Stimulated activated CD8-positive, alpha-beta memory T cell treated with anti-CD3 and anti-CD28 coated beads, Interleukin-15, amount 100 ng/mL, for 4 hours (primary cell): Measurements from ENCODE around the gene CIROP.
"Not testable (repeated sequence)": the region's sequence is repeated elsewhere in the genome, so short reads cannot be mapped to it uniquely, and the experiment has no call there.

ENCODE experiments used
- DNase-seq, 2 donors: peaks; one replicate each; pipeline ENCODE4 v3.0.0-alpha.2; 2020; ENCODE audit warnings: low read depth in 2 of 2

The CIROP gene

DNA sequence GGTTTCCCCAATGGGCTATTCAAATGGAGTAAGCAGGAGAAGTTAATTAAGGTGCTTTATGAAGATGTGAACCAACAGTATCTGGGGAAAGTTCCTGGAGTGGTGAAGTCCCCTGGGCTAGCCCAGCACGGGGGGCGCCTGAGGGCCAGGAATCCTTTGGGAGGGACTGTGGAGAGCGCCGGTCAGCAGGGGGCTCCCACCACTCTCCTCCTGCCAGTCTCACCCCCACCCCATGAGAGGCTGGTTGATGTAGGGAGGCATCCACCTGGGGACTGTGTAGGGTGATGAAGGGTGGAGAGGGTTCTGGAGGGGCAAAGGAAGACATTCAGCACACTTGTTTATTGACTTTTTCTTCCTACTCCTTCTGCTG, 9.9 kb upstream of the CIROP start:
- no peak for DNase-seq

DNA sequence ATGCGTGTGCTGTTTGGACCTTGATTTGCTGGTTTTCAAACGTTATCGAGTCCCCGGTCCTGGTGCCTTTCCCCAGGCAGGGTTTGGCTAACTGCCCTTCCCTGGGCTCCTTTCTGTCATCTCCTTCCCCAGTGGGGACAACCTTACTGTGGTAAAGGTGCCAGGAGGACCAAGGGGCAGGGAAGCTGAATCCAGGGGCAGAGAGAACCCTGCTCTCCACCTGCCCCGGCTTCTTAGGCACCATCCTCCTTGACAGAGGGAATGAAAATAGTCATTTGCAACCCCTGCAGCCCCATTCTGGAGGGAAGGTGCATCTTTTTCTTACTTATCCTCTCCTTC, 9.3 kb upstream of the CIROP start:
- no peak for DNase-seq

DNA sequence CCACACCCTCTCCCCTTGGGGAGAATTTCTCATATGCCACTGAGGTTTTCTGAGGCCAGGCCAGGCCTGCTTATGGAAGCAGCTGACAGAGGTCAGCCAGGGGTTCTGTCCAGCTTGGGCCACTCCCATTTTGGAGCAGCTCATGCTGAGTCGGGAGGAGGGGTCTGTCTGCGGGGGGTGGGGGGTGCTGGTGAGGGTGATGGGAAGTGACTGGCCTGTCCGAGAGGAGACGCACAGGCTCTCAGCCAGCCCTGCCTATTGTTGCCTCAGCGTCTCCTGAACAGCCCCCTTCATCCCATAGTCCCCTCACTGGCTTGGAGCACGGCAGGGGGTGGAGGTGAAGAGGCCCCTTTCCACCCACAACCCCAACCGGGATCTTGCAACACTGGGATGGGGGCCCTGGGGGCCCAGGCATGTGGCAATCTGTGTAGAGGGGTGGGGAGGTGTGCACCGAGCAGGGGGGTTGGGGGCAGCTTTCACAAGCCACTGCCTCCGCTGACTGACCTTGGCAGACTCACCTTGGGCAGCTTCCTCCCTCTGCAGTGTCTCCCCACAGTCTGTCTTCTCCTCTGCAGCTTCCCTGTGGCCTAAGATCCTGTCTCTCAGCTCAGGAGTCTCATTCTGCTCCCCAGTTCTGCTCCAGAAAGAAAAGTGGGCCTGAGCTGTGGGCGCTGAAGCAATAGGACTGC, 8.8 kb upstream of the CIROP start:
- DNase-seq: no peak

DNA sequence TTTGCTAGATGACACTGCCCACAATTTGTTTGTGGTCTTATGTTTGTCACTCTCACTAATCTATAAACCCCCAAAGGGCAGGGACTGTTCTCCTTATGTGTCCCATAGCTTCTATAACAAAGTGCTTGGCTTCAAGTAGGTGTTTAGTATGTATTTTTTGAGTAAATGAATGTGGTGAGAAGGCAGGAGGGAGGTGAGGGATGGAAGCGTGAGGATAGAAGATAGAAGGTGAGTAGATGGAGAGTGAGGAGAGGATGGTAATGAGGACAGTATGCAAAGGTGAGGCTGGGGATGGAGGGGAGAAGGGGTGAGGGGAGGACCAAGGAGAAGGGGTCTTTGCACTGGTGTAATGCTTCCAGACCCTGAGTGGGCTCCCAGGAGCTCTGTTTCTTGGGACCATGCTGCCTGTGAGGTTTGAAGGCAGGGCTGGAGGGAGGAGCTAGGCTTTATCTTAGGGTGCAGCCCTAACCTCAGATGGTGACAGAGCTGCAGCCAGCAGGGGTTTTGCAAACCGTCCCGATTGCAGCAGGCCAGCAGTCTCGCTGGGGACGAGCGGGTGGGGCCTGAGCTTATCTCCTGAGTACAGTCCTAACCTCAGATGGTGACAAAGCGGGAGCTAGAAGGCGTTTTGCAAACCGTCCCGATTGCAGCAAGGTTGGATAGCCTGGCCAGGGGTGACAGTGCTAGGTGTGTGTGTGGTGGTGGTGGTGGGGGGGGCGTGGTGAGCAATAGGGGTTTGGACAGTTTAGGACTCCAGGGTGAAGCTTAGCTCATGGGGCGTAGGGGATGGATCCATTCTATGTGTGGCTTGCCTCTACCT, 7.8 kb upstream of the CIROP start:
- no peak for DNase-seq

DNA sequence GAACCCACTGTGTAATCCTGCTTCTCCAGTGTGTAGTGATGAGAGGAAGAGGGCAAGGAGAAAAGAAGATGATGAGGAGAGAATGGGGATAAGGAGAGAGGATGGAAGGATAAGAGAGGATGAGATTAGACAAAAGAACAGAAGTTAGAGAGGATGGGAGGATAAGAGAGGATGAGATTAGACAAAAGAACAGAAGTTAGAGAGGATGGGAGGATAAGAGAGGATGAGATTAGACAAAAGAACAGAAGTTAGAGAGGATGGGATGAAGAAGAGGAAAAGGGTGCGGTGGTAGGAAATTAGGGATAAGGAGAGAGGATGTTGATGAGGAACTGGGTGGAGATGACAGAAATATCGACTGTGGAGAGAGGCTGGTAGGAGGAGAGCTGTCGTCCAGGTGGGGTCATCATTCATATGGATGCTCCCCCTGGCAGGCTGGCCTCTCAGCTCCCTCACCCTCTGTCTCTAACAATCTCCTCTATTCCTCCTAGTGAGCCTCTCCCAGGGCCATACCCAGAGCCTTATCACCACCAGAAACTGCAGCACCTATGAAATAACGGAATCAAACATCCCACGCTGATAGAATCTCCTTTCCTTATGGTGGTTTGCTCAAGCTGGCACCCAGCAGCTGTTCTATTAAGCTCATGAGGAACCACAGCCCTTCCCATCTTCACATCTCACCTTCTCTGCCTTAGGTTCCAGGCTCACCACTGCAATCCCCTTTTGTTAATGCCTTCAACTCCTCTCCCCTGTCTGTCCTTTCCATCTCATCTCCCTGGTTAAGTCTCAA, 6.0 kb upstream of the CIROP start:
- no peak for DNase-seq

DNA sequence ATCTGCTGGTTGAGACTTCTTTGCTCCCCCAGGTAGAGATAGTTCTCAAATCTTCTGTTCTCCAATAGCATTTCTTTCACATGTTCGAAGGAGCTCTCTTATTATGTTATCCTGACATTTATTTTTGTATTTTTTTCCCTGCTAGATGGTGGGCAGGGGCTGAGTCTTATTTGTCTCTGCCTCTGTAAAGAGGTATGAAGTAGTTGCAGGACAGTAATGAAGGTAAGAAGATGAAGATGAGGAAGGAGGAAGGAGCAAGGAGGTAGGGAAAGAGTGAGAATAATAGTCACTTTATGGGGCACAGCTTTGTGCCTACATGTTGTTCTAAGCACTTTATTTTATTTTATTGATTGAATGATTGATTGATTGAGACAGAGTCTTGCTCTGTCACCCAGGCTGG, 5.0 kb upstream of the CIROP start:
- no peak for DNase-seq

DNA sequence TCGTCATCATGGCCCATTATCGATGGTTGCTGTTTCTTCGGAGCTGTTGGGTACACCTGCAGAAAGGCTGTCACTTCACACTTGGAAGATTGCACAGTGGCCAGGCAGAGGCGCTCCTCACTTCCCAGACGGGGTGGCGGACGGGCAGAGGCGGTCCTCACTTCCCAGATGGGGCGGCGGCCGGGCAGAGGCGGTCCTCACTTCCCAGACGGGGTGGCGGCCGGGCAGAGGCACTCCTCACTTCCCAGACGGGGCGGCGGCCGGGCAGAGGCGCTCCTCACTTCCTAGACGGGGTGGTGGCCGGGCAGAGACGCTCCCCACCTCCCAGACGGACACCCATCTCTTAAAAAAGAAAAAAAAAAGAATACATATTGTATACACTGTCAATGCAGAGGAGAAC, 3.4 kb upstream of the CIROP start:
- not testable (repeated sequence) for DNase-seq

DNA sequence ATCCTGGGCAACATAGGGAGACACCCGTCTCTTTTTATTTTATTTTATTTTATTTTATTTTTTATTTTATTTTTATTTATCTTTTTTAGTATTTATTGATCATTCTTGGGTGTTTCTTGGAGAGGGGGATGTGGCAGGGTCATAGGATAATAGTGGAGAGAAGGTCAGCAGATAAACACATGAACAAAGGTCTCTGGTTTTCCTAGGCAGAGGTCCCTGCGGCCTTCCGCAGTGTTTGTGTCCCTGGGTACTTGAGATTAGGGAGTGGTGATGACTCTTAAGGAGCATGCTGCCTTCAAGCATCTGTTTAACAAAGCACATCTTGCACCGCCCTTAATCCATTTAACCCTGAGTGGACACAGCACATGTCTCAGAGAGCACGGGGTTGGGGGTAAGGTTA, 2.8 kb upstream of the CIROP start:
- DNase-seq: not testable (repeated sequence)

DNA sequence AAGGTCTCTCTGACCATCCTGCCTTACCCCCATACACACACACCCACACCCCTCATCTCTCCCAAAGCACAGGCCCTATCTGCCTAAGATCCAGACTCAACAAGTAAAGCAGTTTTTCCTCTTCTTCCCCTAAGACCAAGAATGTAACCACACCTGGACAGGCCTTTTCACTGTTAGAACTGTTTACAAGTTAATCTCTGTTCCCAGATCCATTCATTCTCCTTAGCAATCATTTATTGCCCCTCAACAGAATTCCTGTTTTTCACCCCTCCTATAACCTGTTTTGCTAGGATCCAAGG, 1.9 kb upstream of the CIROP start:
- DNase-seq: no peak

DNA sequence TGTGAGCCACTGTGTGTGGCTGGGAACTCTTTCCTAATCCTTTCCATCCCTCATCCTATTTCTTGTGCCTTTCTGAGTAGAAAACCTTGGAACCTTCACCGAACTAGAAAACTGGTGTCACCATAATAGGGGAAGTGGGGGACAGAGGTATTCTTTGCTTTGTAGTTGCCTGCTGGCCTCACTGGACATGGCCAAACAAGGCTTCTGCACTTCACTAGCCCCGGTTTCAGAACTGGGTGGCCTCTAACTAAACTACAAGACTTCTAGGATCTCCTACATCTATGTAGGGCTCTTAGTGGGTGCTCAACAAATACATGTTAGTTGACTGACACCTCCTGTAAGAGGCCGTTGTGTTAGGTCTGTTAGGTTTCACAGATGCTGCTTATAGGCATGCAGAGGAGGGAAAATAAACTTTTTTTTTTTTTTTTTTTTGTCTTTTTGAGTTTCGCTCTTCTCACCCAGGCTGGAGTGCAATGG, 597 bp upstream of the CIROP start:
- no peak for DNase-seq

DNA sequence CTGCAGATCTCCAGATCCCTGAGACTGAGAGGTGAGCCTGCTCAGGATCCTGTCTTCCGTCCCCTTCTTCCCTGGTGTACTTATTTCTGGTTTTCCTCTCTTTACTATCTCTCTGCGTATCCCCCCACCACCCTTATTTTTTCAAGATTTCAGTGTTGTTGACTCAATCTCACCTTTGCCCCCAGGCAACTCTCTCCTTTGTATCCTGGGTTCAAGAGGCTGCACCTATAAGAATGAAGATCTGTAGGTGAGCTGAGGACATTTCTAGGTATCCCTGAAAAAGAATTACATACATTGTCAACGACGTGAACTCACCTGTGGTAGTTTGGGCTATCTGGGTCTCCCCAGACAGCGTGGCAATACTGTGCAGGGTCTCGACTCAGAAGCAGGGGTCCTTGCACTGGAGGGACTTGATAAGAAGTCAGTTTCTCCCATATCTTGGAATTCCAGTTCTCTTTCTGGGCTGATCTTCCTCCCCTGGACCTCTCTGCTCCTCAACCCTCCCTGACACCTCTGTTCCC, 659 bp downstream of the CIROP start:
- no peak for DNase-seq

DNA sequence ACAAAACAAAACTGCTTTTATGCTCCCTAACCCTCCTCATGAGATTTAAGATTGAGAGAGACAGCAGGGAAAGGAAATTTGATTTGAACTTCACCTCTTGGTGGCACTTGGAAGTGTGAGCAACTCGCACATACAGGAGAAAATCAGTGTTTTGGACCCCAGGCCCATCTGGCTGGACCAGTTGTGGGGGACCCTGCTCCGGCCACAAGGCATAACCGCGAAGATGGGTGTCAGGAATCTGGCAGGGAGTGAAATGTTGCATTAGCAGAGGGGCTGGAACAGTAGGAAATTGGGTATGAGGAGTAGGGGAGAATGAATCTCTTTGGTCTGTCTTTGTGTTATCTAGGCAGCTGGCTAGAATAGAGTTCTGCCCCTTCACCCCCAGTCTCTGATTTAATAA, 1.2 kb downstream of the CIROP start:
- no peak for DNase-seq

DNA sequence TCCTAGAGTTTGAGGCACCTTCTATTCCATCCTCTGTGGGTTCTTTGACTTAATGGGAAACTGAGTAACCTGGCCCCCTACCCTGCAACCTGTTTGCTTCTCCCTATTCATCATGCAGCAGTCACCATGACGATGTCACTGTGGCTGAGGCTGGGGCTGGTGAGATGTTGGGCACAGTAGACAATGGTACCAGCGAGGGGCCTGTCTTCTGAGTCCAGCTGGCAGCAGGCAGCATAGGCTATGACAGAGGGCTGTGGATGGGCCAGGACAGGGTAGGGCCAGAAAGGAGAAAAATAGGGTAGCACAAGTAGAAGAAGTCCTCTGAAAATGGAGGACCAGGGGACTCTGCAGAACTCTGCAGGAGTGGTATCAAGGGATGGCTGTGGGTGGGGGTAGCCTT, 2.0 kb downstream of the CIROP start:
- DNase-seq: no peak

DNA sequence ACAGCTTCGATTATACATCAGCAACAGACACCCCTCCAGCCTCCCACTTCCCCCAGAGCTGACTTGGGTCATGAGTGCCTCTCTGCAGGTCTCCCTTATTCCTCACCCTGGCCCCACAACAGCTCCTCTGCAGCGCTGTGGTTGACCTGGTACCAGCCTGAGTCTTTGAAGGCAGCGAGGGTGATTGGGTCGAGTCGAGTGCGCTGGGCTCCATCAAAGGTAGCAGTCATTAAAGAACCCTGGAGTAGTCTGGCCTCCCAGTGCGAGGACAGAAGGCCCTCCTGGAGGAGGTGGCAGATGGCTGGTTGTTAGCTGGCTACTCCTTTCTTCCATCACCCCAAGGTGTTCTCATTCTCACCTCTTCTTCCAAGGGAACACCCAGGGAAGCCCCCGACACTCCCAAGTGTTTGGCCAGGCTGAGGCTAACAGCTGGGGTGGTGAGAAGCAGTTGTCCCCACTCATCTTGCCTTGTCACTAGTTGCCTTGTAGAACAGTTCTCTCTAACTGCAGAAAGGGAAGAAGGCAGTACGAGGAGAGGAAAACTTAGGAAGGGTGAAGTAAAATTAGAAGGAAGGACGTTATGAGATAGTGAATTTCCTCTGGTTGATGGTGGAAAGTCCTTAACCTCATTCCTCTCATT, 2.7 kb downstream of the CIROP start:
- DNase-seq: no peak

DNA sequence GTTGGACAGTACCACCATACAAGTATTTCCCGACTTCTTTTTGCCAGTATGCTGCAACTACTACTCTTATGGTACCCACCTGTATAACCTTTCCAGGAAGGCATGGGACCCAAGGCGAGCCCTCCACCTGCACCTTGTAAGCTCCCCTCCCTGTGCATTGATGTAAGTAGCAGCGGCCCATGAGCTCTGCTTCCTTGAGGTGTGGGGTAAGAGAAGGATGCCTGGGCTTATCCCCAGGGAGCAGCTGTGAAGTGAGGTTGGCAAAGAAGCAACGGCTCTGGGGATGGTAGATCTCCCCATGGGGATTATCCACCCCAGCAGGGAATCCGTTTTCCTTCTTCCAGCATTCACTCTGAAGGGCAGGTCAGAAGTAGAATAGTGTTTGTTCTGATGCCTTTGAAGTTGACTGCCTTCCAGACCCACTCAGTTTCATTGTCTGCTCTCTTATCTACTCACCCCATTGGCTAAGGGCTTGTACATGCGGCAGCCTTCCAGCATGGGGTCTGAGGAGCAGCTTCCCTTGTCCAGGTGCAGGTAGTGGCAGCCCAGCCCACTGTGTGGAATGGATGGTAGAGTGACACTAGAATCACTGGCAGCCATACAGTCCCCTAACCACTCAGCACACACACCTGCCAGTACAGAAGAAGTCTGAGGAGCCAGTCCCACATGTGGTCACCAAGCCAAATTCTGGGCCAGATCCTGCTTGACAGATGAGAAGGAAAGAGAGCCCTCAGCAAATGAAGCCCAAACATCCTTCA, 3.4 kb downstream of the CIROP start:
- no peak for DNase-seq

DNA sequence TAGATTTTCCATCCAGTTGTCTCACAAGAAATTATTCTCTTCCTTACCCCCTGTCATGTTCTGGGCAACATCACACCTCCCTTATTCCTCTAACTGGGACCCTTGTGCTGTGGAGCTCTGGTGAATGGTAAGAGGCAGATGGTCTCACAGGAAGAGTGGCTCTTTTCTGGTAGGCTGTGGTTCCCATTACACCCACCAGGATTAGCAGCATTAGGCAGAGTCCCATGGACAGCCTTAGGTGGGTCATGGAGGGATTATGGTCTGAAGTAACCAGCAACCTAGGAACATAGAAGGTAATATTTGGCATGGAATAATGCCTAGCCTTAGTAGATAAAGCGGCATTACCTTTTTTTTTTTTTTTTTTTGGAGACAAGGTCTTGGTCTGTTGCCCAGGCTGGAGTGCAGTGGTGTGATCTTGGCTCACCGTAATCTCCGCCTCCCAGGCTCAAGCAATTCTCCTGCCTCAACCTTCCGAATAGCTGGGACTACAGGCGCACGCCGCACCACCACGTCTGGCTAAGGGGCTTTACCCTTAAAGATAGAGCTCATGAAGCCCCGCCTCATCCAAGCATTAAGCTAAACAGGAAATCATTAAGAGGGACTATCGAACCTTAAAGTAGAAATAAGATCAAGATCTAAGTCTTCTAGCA, 5.5 kb downstream of the CIROP start:
- no peak for DNase-seq

DNA sequence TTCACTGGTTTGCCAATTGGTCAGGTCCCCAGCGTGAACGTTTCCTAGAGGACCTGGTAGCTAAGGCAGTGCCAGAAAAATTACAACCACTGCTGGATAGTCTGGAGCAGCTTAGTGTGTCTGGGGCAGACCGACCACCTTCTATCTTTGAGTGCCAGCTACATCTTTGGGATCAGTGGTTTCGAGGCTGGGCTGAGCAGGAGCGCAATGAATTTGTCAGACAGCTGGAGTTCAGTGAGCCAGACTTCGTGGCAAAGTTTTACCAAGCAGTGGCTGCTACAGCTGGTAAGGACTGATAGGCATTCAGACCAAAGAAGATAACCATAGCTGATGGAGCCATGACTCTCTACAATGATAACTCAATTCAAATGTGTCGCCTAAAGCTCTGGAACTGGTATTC, 7.0 kb downstream of the CIROP start:
- no peak for DNase-seq

DNA sequence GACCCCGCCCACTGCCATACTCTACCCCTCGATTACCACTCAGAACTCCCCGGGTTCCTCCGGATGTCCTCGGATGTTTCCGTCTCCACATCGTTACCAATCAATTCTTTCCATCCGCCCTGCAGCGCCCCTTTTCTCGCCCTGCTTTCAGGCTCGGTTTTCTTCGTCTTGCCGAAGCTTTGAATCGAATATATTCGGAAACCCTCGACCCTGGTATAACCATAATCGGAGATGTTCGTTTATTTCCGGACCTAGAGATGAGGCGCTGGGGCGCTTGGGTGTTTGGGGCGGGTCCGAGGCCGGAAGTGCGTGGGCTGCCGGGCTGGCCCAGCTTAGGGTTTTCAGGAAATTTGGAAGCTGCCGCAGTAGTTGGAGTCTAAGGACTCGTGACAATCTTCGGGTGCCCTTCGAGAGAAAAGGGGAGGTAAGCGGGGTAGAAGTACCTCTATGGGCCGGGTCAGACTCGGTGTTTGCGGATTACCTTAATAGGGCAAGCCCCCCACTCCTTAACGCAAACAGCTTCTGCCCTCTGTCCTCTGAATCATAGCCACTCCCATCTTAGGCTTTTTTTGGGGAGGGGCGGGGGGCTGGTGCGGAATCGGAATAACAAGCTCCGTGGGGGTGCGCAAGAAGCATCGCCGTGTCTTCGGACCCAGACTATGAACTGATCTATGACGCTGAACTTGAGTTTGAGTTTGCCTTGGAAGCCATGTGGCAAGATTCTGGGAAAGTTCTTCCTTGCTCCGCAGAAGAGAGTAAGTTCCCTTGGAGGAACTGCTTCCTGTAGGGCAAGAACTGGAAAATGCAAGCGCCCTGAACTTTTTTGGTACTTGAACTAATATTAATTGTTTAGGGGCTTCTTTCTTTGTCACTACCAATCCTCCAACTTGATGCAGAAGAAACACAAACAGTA, 9.3 kb downstream of the CIROP start, which contains the start of gene C14orf119:
Gene C14orf119 (plus strand): TSS at position 310 of the 913 bp plus-strand sequence. CDS start 2,154 bp downstream, outside the sequence.
- peak in 1 of 2 donors; percentile 99 for DNase-seq

DNA sequence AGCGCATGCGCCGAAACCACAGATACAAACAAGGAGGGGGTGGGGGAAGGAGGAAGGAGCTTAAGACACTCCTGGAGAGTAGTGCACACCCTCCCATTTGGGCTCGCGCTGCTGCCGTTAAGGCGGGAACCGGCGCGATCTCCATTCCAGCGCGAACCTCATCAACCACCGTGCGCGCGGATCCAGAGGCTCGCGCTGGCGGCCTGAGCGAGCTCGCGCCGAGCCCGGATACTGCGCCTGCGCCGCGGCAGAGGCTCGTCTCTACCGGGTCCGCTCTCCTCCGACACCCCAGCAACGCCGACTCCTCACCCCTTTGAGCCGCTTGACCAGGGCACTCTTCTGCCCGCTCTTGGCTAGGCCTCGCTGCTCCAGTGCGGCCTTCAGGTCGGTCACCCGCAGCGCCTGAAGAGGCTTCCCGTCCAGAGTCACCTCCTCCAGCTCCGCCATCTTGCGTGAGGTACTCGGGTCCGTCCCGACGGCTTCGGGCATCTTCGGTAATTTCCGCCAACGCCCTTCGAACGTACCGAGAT, 10.1 kb downstream of the CIROP start, which contains the start of gene ACIN1:
Gene ACIN1 (minus strand): TSS at position 471 of the 530 bp plus-strand sequence. CDS start 24 bp downstream, at position 447.
- peak in 1 of 2 donors; percentile 98 for DNase-seq
